Activated B cell treated with CpG ODN at 0.5 μM for 24 hours (primary cell): ENCODE measurements around the gene AUP1. TPM values are rescaled to one million over a fixed set of nuclear protein-coding genes. Genes with fewer than 3 reads are reported as not detected.

Experiments
- ATAC-seq: fragments of 200-7000 bp; cut with Tn5 transposase; one replicate; pipeline ENCODE4 v1.10.0; 2021; ENCODE audit warnings: low read depth, mild to moderate bottlenecking, moderate library complexity
- CTCF ChIA-PET: fragments of 350-600 bp; sonication (Branson Sonifier 250); formaldehyde crosslinking; loops from one replicate; lab custom pipeline; 2021; ENCODE audit warnings: antibody characterized with exemption; lab: Charles Lee
- POLR2A ChIA-PET: fragments of 350-600 bp; sonication (Branson Sonifier 250); formaldehyde crosslinking; loops from one replicate; lab custom pipeline; 2021; ENCODE audit warnings: antibody characterized with exemption; lab: Charles Lee
- DNase-seq: peaks from one replicate; pipeline ENCODE4 v3.0.0; 2022
- H3K27ac Mint-ChIP-seq: one replicate; pipeline ENCODE4 v1.8.0; 2020; ENCODE audit warnings: mixed read lengths
- H3K27me3 Mint-ChIP-seq: one replicate; pipeline ENCODE4 v1.8.0; 2021; ENCODE audit warnings: mixed read lengths
- H3K36me3 Mint-ChIP-seq: one replicate; pipeline ENCODE4 v1.8.0; 2021; ENCODE audit warnings: low read depth, mixed read lengths
- H3K4me1 Mint-ChIP-seq: one replicate; pipeline ENCODE4 v1.8.0; 2021; ENCODE audit warnings: mixed read lengths
- H3K4me3 Mint-ChIP-seq: one replicate; pipeline ENCODE4 v1.8.0; 2020; ENCODE audit warnings: mild to moderate bottlenecking, mixed read lengths
- H3K9me3 Mint-ChIP-seq: one replicate; pipeline ENCODE4 v1.8.0; 2020; ENCODE audit warnings: mixed read lengths
- intact Hi-C: fragments of 100-400 bp; cut with micrococcal nuclease; formaldehyde crosslinking; loops from one replicate; pipeline ENCODE4 v1.15.1; 2024
- total RNA-seq: library from RNA; stranded (reverse); gene quantifications from 2 replicates; pipeline ENCODE4 v1.2.3, GENCODE V29; 2022
- TF ChIP-seq, protein P1 (sequence below): fragments of 200-600 bp; IDR thresholded peaks from one replicate; pipeline ENCODE4 v1.8.0; 2022; ENCODE audit warnings: antibody characterized with exemption, mild to moderate bottlenecking

AUP1 gene
- total RNA-seq, 1 donor from 2014 or later: 177 TPM

DNA sequence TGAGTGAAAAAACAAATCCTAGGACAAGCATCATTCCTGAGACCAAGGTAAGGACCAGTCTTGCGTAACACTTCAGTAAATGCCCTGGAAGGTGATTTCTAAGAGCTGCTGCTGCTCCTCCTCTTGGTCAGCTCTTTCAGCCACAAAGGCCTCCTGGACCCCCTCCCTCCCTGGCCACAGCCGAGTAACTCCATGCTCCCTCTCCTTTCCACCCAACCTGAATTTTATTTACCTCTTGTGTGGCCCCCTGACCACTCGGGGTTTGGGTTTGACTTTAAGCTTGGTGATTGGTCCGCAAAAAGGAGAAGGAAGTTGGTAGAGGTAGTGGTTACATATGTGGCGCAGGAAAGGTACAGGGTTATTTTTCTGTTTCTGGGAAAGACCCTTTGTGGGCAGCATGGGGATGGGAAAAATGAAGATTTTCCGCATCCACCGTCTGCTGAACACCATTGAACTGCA is 9.4 kb upstream of the AUP1 start:
- Mint-ChIP-seq H3K27me3 (no peaks in the 10 kb centered on the region), H3K9me3 (peaks cover 2% of the 10 kb centered on the region), H3K36me3 (peaks cover 1% of the 10 kb centered on the region), H3K4me1 (peaks cover 31% of the 10 kb centered on the region), H3K4me3 (peak overlapping the region; percentile 81), H3K27ac (peak overlapping the region; percentile 89)
- POLR2A ChIA-PET: interaction anchor here (0.6 to 2.3 kb wide), 14 partner anchors 9 to 361 kb away, joined by 3 to 26 read pairs (median 5); partner anchors contain the start of genes AUP1, C2orf81, CCDC142 and HTRA2
- TF ChIP-seq, protein P1, sequence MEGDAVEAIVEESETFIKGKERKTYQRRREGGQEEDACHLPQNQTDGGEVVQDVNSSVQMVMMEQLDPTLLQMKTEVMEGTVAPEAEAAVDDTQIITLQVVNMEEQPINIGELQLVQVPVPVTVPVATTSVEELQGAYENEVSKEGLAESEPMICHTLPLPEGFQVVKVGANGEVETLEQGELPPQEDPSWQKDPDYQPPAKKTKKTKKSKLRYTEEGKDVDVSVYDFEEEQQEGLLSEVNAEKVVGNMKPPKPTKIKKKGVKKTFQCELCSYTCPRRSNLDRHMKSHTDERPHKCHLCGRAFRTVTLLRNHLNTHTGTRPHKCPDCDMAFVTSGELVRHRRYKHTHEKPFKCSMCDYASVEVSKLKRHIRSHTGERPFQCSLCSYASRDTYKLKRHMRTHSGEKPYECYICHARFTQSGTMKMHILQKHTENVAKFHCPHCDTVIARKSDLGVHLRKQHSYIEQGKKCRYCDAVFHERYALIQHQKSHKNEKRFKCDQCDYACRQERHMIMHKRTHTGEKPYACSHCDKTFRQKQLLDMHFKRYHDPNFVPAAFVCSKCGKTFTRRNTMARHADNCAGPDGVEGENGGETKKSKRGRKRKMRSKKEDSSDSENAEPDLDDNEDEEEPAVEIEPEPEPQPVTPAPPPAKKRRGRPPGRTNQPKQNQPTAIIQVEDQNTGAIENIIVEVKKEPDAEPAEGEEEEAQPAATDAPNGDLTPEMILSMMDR: no peak
- intact Hi-C loops: loop anchor here (1.0 kb wide), 1 partner anchor 10 kb away; the partner anchor contains the start of genes AUP1 and HTRA2
- ATAC-seq: peak; percentile 77
- CTCF ChIA-PET: interaction anchor here (0.5 to 1.9 kb wide), 4 partner anchors 8 to 49 kb away, joined by 3 to 6 read pairs (median 4); partner anchors contain the start of genes AUP1, HTRA2 and PCGF1
- no peak for DNase-seq

- no peak for DNase-seq
- Mint-ChIP-seq H3K4me1 (peaks cover 34% of the 10 kb centered on the region), H3K4me3 (no peak overlapping the region), H3K9me3 (peaks cover 2% of the 10 kb centered on the region), H3K27me3 (no peaks in the 10 kb centered on the region), H3K27ac (no peak overlapping the region), H3K36me3 (peaks cover 14% of the 10 kb centered on the region)
- CTCF ChIA-PET: no interaction called here
- intact Hi-C loops: no loop called here
- TF ChIP-seq, protein P1: no peak
- ATAC-seq: no peak
- POLR2A ChIA-PET: no interaction called here
Observed at GRCh38 chr2:74537140-74537539, 7.6 kb upstream of the AUP1 start.

DNA sequence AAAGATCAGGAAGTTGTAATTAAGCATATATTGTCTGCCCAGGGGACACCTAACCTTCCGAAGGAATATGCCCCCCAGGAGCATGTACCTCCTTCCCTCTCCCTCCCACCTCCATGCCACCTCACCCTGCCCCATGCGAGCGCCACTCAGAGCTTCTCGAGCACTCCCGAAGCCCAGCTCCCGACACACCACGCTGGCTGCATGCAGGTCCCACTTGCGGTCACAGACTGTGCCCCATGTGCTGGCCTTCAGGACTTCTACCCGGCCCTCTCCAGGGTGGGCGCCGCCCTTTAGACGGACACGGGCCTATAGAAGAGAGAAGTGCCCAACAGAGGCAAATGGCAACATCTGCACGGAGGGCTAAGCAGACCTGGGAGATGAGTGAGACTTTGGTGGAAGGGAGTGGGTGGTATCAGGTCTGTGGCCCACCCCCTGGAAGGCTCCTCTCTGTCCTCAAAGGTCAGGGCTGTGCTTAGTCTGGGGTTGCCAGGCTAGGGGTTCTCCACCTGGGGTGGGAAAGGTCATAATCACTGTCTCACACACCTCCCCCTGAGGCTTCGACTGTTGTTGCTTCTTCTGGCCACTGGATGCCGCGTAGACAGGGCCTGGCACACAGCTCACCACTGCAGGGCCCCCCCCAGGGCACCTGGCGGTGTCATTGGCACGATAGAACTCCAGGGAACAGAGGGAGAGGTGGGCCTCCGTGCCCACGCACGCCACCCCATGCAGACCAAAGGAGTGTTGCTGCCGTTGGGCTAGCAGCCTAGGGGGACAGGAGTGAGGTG is 6.9 kb upstream of the AUP1 start:
- DNase-seq (no peak), ATAC-seq (no peak)
- H3K4me1 Mint-ChIP-seq: peaks cover 42% of the 10 kb centered on the region
- intact Hi-C loops: no loop called here
- no peak overlapping the region for H3K4me3 Mint-ChIP-seq
- CTCF ChIA-PET: no interaction called here
- H3K27me3 Mint-ChIP-seq: no peaks in the 10 kb centered on the region
- TF ChIP-seq, protein P1: no peak
- peaks cover 2% of the 10 kb centered on the region for H3K9me3 Mint-ChIP-seq
- POLR2A ChIA-PET: interaction anchor here (1.1 kb wide), 1 partner anchor 40 kb away, joined by 3 read pairs; no protein-coding TSS in a partner anchor
- no peak overlapping the region for H3K27ac Mint-ChIP-seq
- peaks cover 21% of the 10 kb centered on the region for H3K36me3 Mint-ChIP-seq

DNA sequence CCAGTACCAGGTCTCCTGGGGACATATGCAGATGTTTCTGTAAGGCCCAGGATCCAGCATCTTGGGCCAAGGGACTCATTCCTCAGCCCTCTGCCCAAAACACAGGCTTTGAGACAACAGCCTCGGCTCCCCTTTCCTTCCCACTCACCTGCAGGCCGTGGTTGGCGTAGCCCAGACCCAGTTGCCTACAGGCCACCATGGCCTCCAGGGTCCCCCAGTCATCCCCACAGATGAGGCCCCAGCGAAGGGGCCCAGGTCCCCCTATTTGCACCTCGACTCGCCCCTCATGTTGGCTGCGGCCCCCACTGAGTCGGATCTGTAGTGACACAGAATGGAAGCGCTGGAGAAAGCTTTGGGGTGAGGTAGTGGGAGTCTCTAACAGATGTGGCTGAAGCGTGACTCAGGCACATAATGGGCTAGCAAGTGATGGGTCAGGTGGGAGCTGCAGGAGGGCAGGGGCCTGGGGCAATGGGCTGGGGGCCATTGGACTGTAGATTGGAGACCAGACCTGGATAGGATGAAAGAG is 6.0 kb upstream of the AUP1 start:
- ChIA-PET POLR2A (interaction anchor here (1.1 kb wide), 1 partner anchor 41 kb away, joined by 3 read pairs; no protein-coding TSS in a partner anchor), CTCF (no interaction called here)
- Mint-ChIP-seq H3K27me3 (no peaks in the 10 kb centered on the region), H3K4me3 (no peak overlapping the region), H3K36me3 (peaks cover 28% of the 10 kb centered on the region), H3K4me1 (peaks cover 50% of the 10 kb centered on the region), H3K27ac (no peak overlapping the region), H3K9me3 (peaks cover 2% of the 10 kb centered on the region)
- intact Hi-C loops: no loop called here
- DNase-seq: no peak
- no peak for ATAC-seq
- TF ChIP-seq, protein P1: no peak

DNA sequence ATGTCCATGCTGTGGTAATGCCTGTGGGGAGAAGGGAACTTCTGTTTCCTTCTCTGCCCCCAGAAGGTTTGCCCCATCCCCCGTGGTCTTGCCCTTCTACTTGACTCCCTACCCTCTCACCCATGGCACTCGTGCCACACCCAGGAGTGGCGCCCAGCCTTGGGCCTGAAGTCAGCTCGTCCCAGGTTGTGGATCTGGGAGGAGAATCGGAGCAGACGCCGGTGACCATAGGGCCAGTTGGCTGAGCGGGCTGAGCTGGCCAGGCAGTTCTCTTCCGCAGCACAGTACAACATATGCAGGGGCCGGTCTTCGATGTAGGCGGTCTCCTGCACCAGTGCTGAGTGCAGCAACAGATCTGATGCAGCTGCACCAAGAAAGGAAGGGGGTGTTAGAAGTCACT is 4.9 kb upstream of the AUP1 start:
- intact Hi-C loops: loop anchor here (5.0 kb wide), 2 partner anchors 197 to 337 kb away; partner anchors contain the start of gene MTHFD2
- TF ChIP-seq, protein P1: no peak
- Mint-ChIP-seq H3K4me1 (peaks cover 43% of the 10 kb centered on the region), H3K4me3 (no peak overlapping the region), H3K27me3 (no peaks in the 10 kb centered on the region), H3K36me3 (peaks cover 31% of the 10 kb centered on the region), H3K9me3 (peaks cover 2% of the 10 kb centered on the region), H3K27ac (no peak overlapping the region)
- ATAC-seq (no peak), DNase-seq (no peak)
- CTCF ChIA-PET: interaction anchor here (0.7 to 4.4 kb wide), 3 partner anchors 52 to 182 kb away, joined by 3 to 34 read pairs (median 3); partner anchors contain the start of genes CCDC142 and TTC31
- POLR2A ChIA-PET: interaction anchor here (8.8 kb wide), 1 partner anchor 52 kb away, joined by 63 read pairs; the partner anchor contains the start of genes CCDC142 and TTC31
